SK-N-MC (cell line): ENCODE data around the gene MAML3.

Experiments
- EZH2 ChIP-seq: fragments of 200-600 bp; sonication (generic); IDR thresholded peaks from one replicate; pipeline ENCODE4 v1.6.1; 2017; ENCODE audit warnings: antibody characterized with exemption
- POLR2AphosphoS5 ChIP-seq: IDR thresholded peaks from 2 replicates; pipeline ENCODE4 v1.6.1; 2012; ENCODE audit warnings: mild to moderate bottlenecking, low read depth, low read length, borderline replicate concordance

DNA sequence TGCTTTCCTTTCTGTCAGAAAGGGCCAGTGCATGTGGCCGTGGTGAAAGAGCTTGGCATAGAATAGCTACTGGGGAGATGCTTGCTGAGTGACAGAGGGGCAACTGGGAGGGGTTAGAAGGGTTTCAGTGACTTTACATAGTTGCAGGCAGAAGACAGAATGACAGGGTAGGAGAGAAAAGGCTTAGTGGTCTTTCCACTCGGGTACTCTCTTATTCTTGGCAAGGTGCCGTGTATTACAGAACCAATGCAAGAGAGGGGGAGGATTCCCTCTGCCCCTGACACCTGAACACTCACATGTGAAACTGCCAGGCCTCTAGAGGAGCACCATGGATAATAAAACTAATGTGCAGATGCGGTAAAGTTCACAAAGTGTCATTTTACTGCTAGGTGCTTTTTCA lies 260.2 kb downstream of the MAML3 start:
- TF ChIP-seq POLR2AphosphoS5 (no peak), EZH2 (no peak)
